Measurements from ENCODE around the gene MCM3AP.

DNA sequence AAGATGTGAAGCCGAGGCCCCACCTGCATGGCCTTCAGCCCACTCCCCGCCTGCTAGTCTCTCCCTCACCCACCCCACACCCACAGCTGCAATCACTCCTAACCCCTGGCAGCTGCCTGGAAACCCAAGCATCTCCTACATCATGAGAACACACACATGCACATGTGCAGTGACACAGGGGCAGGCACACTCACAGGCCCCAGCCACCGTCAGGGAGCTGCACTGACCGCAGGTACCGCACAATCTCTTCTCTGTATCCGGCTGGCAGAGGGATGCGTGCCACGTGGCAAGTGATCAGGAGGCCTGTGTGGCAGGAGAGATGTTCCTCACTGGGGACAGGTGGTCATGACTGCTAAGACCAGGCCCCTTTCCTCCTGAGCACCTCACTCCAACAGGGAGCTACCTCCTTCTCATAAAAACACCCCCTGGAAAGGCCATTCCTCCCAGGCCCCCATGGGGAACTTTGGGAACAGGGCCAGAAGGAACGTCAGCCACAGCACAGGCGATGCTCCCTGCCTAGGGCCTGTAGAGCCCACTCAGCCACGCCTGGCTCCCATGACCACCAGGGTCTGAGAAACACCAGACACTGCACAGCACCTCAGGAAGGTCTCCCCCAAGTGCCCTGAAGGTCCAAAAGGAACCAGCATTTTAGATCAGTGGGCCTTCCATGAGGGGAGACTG, 62.8 kb downstream of the MCM3AP start:
- no peak for TF ChIP-seq JUND (IDR thresholded peaks at IDR 0.05)
- no peak for TF ChIP-seq RAD21 (IDR thresholded peaks at IDR 0.05)
- TF ChIP-seq, protein P1, sequence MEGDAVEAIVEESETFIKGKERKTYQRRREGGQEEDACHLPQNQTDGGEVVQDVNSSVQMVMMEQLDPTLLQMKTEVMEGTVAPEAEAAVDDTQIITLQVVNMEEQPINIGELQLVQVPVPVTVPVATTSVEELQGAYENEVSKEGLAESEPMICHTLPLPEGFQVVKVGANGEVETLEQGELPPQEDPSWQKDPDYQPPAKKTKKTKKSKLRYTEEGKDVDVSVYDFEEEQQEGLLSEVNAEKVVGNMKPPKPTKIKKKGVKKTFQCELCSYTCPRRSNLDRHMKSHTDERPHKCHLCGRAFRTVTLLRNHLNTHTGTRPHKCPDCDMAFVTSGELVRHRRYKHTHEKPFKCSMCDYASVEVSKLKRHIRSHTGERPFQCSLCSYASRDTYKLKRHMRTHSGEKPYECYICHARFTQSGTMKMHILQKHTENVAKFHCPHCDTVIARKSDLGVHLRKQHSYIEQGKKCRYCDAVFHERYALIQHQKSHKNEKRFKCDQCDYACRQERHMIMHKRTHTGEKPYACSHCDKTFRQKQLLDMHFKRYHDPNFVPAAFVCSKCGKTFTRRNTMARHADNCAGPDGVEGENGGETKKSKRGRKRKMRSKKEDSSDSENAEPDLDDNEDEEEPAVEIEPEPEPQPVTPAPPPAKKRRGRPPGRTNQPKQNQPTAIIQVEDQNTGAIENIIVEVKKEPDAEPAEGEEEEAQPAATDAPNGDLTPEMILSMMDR (IDR thresholded peaks at IDR 0.05; ENCODE audit: low read depth, low read length, missing input control), result no peak
- TF ChIP-seq, protein P2, sequence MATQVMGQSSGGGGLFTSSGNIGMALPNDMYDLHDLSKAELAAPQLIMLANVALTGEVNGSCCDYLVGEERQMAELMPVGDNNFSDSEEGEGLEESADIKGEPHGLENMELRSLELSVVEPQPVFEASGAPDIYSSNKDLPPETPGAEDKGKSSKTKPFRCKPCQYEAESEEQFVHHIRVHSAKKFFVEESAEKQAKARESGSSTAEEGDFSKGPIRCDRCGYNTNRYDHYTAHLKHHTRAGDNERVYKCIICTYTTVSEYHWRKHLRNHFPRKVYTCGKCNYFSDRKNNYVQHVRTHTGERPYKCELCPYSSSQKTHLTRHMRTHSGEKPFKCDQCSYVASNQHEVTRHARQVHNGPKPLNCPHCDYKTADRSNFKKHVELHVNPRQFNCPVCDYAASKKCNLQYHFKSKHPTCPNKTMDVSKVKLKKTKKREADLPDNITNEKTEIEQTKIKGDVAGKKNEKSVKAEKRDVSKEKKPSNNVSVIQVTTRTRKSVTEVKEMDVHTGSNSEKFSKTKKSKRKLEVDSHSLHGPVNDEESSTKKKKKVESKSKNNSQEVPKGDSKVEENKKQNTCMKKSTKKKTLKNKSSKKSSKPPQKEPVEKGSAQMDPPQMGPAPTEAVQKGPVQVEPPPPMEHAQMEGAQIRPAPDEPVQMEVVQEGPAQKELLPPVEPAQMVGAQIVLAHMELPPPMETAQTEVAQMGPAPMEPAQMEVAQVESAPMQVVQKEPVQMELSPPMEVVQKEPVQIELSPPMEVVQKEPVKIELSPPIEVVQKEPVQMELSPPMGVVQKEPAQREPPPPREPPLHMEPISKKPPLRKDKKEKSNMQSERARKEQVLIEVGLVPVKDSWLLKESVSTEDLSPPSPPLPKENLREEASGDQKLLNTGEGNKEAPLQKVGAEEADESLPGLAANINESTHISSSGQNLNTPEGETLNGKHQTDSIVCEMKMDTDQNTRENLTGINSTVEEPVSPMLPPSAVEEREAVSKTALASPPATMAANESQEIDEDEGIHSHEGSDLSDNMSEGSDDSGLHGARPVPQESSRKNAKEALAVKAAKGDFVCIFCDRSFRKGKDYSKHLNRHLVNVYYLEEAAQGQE (IDR thresholded peaks at IDR 0.05), result no peak
- TF ChIP-seq, protein P3, sequence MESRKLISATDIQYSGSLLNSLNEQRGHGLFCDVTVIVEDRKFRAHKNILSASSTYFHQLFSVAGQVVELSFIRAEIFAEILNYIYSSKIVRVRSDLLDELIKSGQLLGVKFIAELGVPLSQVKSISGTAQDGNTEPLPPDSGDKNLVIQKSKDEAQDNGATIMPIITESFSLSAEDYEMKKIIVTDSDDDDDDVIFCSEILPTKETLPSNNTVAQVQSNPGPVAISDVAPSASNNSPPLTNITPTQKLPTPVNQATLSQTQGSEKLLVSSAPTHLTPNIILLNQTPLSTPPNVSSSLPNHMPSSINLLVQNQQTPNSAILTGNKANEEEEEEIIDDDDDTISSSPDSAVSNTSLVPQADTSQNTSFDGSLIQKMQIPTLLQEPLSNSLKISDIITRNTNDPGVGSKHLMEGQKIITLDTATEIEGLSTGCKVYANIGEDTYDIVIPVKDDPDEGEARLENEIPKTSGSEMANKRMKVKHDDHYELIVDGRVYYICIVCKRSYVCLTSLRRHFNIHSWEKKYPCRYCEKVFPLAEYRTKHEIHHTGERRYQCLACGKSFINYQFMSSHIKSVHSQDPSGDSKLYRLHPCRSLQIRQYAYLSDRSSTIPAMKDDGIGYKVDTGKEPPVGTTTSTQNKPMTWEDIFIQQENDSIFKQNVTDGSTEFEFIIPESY (IDR thresholded peaks at IDR 0.05), result no peak
- TF ChIP-seq HNF4A (conservative IDR thresholded peaks at IDR 0.05), result no peak
- no peak for TF ChIP-seq NR2F2 (IDR thresholded peaks at IDR 0.05)
- TF ChIP-seq GABPA (IDR thresholded peaks at IDR 0.05 in 1 of 2, conservative IDR thresholded peaks at IDR 0.05 in 1 of 2), result no peak
- TF ChIP-seq SP1 (IDR thresholded peaks at IDR 0.05), result no peak

All from liver (tissue), 3 donors.